H9 (cell line): ENCODE measurements around the gene KRT6C. TPM values are rescaled to one million over a fixed set of nuclear protein-coding genes. Genes with fewer than 3 reads are reported as not detected.

ENCODE experiments used
- DNase-seq: peaks from one replicate; pipeline ENCODE4 v3.0.0-alpha.2; 2017
- H2AFZ ChIP-seq: one replicate; pipeline ENCODE4 v1.6.1; 2013; ENCODE audit warnings: mild to moderate bottlenecking, low read length, control low read depth, moderate library complexity
- H2AK5ac ChIP-seq: 2 replicates; pipeline ENCODE4 v1.6.1; 2013; ENCODE audit warnings: low read length, control low read depth, mixed read lengths; ENCODE audit not compliant: insufficient read length
- H2BK120ac ChIP-seq: one replicate; pipeline ENCODE4 v1.6.1; 2013; ENCODE audit warnings: low read depth, mild to moderate bottlenecking, low read length, control low read depth, inconsistent platforms; ENCODE audit not compliant: poor library complexity, severe bottlenecking
- H2BK12ac ChIP-seq: 2 replicates; pipeline ENCODE4 v1.6.1; 2013; ENCODE audit warnings: low read length, control low read depth, mixed read lengths, low read depth; ENCODE audit not compliant: insufficient read length
- H2BK15ac ChIP-seq: 2 replicates; pipeline ENCODE4 v1.6.1; 2013; ENCODE audit warnings: low read depth, low read length, control low read depth
- H2BK20ac ChIP-seq: one replicate; pipeline ENCODE4 v1.6.1; 2013; ENCODE audit warnings: low read depth, mild to moderate bottlenecking, low read length, control low read depth, inconsistent platforms; ENCODE audit not compliant: poor library complexity, severe bottlenecking
- H2BK5ac ChIP-seq: 2 replicates; pipeline ENCODE4 v1.6.1; 2013; ENCODE audit warnings: low read length, control low read depth, mixed read lengths; ENCODE audit not compliant: insufficient read length
- H3K14ac ChIP-seq: 2 replicates; pipeline ENCODE4 v1.6.1; 2013; ENCODE audit warnings: low read length, control low read depth; ENCODE audit not compliant: insufficient read depth
- H3K18ac ChIP-seq: 2 replicates; pipeline ENCODE4 v1.6.1; 2013; ENCODE audit warnings: low read depth, mild to moderate bottlenecking, mixed read lengths, low read length, control low read depth; ENCODE audit not compliant: insufficient read length
- H3K23ac ChIP-seq: 2 replicates; pipeline ENCODE4 v1.6.1; 2013; ENCODE audit warnings: low read length, control low read depth, mixed read lengths, low read depth; ENCODE audit not compliant: insufficient read length
- H3K23me2 ChIP-seq: 2 replicates; pipeline ENCODE4 v1.6.1; 2013; ENCODE audit warnings: low read depth, mild to moderate bottlenecking, mixed read lengths, low read length, control low read depth; ENCODE audit not compliant: insufficient read length, poor library complexity, severe bottlenecking
- H3K27ac ChIP-seq: 2 replicates; pipeline ENCODE4 v1.5.1; 2013; ENCODE audit warnings: low read length, control low read depth, mixed read lengths, low read depth; ENCODE audit not compliant: insufficient read length
- H3K27me3 ChIP-seq: 2 replicates; pipeline ENCODE4 v1.6.1; 2013; ENCODE audit warnings: low read length, control low read depth, inconsistent platforms; ENCODE audit not compliant: insufficient read depth
- H3K4ac ChIP-seq: 2 replicates; pipeline ENCODE4 v1.6.1; 2013; ENCODE audit warnings: low read depth, mild to moderate bottlenecking, control low read depth, inconsistent platforms, low read length, moderate library complexity
- H3K4me1 ChIP-seq: 2 replicates; pipeline ENCODE4 v1.6.1; 2013; ENCODE audit warnings: low read length, control low read depth, inconsistent platforms; ENCODE audit not compliant: insufficient read depth
- H3K4me2 ChIP-seq: 2 replicates; pipeline ENCODE4 v1.6.1; 2013; ENCODE audit warnings: low read length, control low read depth, mixed read lengths; ENCODE audit not compliant: insufficient read length, insufficient read depth
- H3K56ac ChIP-seq: 2 replicates; pipeline ENCODE4 v1.6.1; 2013; ENCODE audit warnings: low read depth, mild to moderate bottlenecking, mixed read lengths, low read length, control low read depth; ENCODE audit not compliant: insufficient read length
- H3K79me1 ChIP-seq: 2 replicates; pipeline ENCODE4 v1.6.1; 2013; ENCODE audit warnings: low read depth, mild to moderate bottlenecking, moderate library complexity, low read length, control low read depth, inconsistent platforms; ENCODE audit not compliant: insufficient read depth, poor library complexity, severe bottlenecking
- H3K79me2 ChIP-seq: 2 replicates; pipeline ENCODE4 v1.6.1; 2013; ENCODE audit warnings: low read length, control low read depth, inconsistent platforms; ENCODE audit not compliant: insufficient read depth
- H3K9ac ChIP-seq: 2 replicates; pipeline ENCODE4 v1.6.1; 2013; ENCODE audit warnings: low read length, control low read depth, mixed read lengths; ENCODE audit not compliant: insufficient read length; ENCODE audit errors: extremely low read depth
- H3K9me3 ChIP-seq: one replicate; pipeline ENCODE4 v1.6.1; 2013; ENCODE audit warnings: low read depth, low read length, inconsistent platforms; ENCODE audit not compliant: control insufficient read depth
- H3T11ph ChIP-seq: one replicate; pipeline ENCODE4 v1.6.1; 2013; ENCODE audit warnings: mild to moderate bottlenecking, low read length, control low read depth, inconsistent platforms
- H4K20me1 ChIP-seq: one replicate; pipeline ENCODE4 v1.6.1; 2013; ENCODE audit not compliant: control insufficient read depth, insufficient read length, insufficient read depth
- H4K5ac ChIP-seq: 2 replicates; pipeline ENCODE4 v1.6.1; 2013; ENCODE audit warnings: low read depth, mild to moderate bottlenecking, mixed read lengths, low read length, control low read depth; ENCODE audit not compliant: insufficient read length
- H4K8ac ChIP-seq: replicated peaks from 2 replicates; pipeline ENCODE4 v1.6.1; 2013; ENCODE audit warnings: low read length, control low read depth, mixed read lengths, low read depth; ENCODE audit not compliant: insufficient read length
- H4K91ac ChIP-seq: 2 replicates; pipeline ENCODE4 v1.6.1; 2013; ENCODE audit warnings: low read depth, mild to moderate bottlenecking, moderate library complexity, mixed read lengths, low read length, control low read depth; ENCODE audit not compliant: insufficient read length
- H3K27ac Mint-ChIP-seq, 3 experiments: 2 replicates in 2 of 3; 3 replicates in 1 of 3; pipeline ENCODE4 v1.8.0; 2020 to 2021; ENCODE audit warnings: mixed read lengths in 3 of 3, mild to moderate bottlenecking in 1 of 3, moderate library complexity in 1 of 3
- H3K27me3 Mint-ChIP-seq: 2 replicates; pipeline ENCODE4 v1.8.0; 2021; ENCODE audit warnings: low read depth, mild to moderate bottlenecking, moderate library complexity, mixed read lengths
- H3K36me3 Mint-ChIP-seq, 3 experiments: 2 replicates in 2 of 3; 3 replicates in 1 of 3; pipeline ENCODE4 v1.8.0; 2020 to 2021; ENCODE audit warnings: low read depth in 3 of 3, mixed read lengths in 3 of 3; ENCODE audit not compliant: insufficient read depth in 1 of 3
- H3K4me1 Mint-ChIP-seq, 2 experiments: 2 replicates each; pipeline ENCODE4 v1.8.0; 2020; ENCODE audit warnings: mixed read lengths in 2 of 2
- H3K4me3 Mint-ChIP-seq, 2 experiments: 2 replicates in 1 of 2; 3 replicates in 1 of 2; pipeline ENCODE4 v1.8.0; 2020 to 2021; ENCODE audit warnings: mild to moderate bottlenecking in 2 of 2, mixed read lengths in 2 of 2, moderate library complexity in 1 of 2
- H3K9me3 Mint-ChIP-seq, 2 experiments: 2 replicates in 1 of 2; 3 replicates in 1 of 2; pipeline ENCODE4 v1.8.0; 2020; ENCODE audit warnings: mild to moderate bottlenecking in 2 of 2, mixed read lengths in 2 of 2, moderate library complexity in 1 of 2
- CTCF ChIP-seq: fragments of 200-600 bp; sonication (generic); conservative IDR thresholded peaks from 3 replicates; pipeline ENCODE4 v1.8.0; 2021; ENCODE audit warnings: antibody characterized with exemption, mild to moderate bottlenecking
- whole genome bisulfite sequencing: extraction: QIAGEN DNeasy Blood & Tissue Kit; methylation state at CpG from one replicate; pipeline ENCODE4 v1.1.7; 2013; ENCODE audit warnings: missing lambda C conversion rate, low lambda C conversion rate, mixed read lengths; ENCODE audit not compliant: insufficient read length; ENCODE audit errors: extremely low coverage; 5-methylcytosine and 5-hydroxymethylcytosine counted together
- total RNA-seq: library from RNA; stranded (reverse); gene quantifications from 2 replicates; pipeline ENCODE4 v1.2.1, GENCODE V29; 2021

KRT6C gene
- total RNA-seq, 1 experiment from 2014 or later = not detected

- Histone ChIP-seq H2BK120ac (no peak overlapping the region), H3K9ac (no peak overlapping the region), H2BK5ac (no peak overlapping the region), H4K20me1 (no peaks in the 10 kb centered on the region), H3K4ac (no peak overlapping the region), H3K27me3 (no peaks in the 10 kb centered on the region), H3K23me2 (no peaks in the 10 kb centered on the region), H2BK15ac (no peak overlapping the region), H2BK12ac (no peak overlapping the region), H3K27ac (no peak overlapping the region), H3K79me1 (no peaks in the 10 kb centered on the region), H3K9me3 (no peaks in the 10 kb centered on the region), H3K23ac (no peak overlapping the region), H2AK5ac (no peak overlapping the region), H3K4me2 (no peak overlapping the region), H4K5ac (no peak overlapping the region), H3K18ac (no peak overlapping the region), H3K79me2 (no peaks in the 10 kb centered on the region), H4K91ac (no peak overlapping the region), H2AFZ (no peak overlapping the region), H3K56ac (no peak overlapping the region), H2BK20ac (no peak overlapping the region), H3K4me1 (peaks cover 6% of the 10 kb centered on the region; the same call in 1 of the 2 replicates), H3K14ac (no peak overlapping the region), H3T11ph (no peak overlapping the region), H4K8ac (no peak overlapping the region)
- WGBS = no CpG with 5 or more reads among the region's 5 CpGs
- H3K4me1 Mint-ChIP-seq = peaks cover 24 to 30% of the 10 kb centered on the region in 2 experiments
- no peaks in the 10 kb centered on the region; a peak in 1 of 7 replicates for H3K36me3 Mint-ChIP-seq
- H3K9me3 Mint-ChIP-seq = 0 out of 5 replicates have a peak, but pooled peaks cover 0 to 3% of the 10 kb centered on the region in 2 experiments
- no peak overlapping the region for H3K27ac Mint-ChIP-seq
- H3K27me3 Mint-ChIP-seq = no peaks in the 10 kb centered on the region; the same call in 1 of the 2 replicates
- DNase-seq = no peak
- TF ChIP-seq CTCF = no peak
- no peak overlapping the region for H3K4me3 Mint-ChIP-seq
Measured at GRCh38 chr12:52499806-52500560, 26.4 kb upstream of the KRT6C start.
